ENCODE measurements around the gene ZNF414.
"Not testable (repeated sequence)": the region's sequence is repeated elsewhere in the genome, so short reads cannot be mapped to it uniquely, and the experiment has no call there.

The ZNF414 gene, protein sequence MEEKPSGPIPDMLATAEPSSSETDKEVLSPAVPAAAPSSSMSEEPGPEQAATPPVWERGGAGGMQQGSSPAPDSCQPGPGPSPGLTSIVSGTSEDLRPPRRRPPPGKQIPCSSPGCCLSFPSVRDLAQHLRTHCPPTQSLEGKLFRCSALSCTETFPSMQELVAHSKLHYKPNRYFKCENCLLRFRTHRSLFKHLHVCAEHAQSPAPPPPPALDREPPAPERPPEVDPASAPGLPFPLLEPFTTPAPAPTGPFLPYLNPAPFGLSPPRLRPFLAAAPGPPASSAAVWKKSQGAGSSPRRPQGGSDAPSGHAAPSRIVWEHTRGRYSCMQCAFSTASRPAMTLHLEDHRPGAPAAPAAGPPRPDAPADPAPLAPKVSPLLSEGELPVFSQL

DNA sequence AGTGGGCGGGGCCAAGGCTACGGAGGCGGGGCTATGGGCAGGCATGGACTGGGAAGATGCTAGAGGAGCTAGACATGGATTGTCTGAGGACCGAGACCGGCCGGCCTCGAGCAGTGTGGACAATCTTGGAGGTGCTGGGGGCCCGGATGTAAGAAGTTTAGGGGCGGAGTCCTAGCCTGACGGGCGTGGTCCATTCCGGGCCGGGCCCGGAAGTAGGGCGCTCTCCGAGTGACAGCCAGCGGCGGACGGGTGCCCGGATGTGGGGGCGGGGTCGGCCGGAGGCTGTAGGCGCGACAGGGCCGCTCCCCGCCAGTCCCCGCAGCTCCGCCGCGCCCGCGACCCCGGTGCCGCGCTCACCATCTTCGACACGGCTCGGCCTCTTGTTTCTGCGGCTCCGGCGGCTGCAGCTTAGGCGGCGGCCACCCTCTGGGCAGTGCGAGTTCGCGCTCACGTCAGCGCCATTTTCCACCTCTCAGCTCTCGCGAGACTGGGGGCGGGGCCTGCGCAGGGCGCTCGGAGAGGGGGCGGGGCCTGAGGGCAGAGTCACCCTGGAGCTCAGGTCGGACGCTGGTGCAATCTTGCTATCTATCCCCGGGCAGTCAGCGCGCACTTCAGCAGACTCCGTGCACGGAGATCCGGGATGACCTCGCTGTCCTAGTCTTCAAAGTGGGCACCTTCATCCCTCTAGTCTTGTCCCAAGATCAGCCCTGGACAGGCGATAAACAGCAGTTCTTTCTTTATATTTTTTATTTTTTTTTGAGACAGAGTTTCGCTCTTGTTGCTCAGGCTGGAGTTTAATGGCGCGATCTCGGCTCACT, at the start of gene ZNF414:
ZNF414 (minus strand) TSS at position 481 of the 818 bp plus-strand sequence; CDS start at position 360, 121 bp downstream.
- peak; percentile 87 for DNase-seq

GRCh38 chr19:8561075-8561764, 47.3 kb upstream of the ZNF414 start:
- no peak for DNase-seq

GRCh38 chr19:8558325-8558724, 44.4 kb upstream of the ZNF414 start:
- no peak for DNase-seq

- no peak for DNase-seq
These were observed 43.8 kb upstream of the ZNF414 start for GRCh38 chr19:8557642-8558238.

GRCh38 chr19:8553729-8554128, 39.8 kb upstream of the ZNF414 start:
- not testable (repeated sequence) for DNase-seq

DNA sequence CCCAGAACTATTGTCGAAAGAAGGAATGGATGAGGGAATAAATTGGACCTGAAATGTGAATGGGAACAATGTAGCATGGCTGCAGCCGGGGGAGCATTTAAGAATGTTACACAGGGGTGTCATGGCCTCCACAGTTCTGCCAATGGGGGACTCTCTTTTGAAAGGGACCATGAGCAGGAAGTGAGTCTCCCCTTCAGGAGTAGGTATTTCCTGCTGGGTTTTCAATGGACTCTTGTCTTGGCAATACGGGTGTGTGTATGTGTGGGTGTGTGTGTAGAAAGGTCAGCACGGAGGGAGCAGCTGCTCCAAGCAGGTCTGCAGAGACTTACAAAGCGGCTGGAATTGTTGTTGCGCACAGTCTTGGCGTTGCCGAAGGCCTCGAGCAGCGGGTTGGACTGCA, 38.8 kb upstream of the ZNF414 start:
- DNase-seq = no peak

GRCh38 chr19:8550070-8550469, 36.1 kb upstream of the ZNF414 start:
- DNase-seq = no peak

DNA sequence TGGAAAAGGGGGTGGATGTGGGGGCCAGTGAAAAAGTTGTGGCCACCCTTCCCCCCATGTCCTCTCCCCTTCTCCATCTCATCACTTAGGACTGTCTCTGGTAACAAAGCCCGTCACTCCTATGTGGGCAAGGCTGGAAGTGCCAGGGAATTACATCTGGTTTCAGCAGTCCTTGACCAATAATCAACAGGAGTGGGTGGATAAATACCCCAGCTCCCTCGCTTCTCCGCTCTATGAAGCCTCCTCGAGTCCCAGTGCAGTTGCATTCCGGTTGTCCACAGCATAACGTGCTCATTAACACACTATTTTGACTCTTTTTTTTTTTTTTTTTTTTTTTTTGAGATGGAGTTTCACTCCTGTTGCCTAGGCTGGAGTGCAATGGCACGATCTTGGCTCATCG, 31.8 kb upstream of the ZNF414 start:
- no peak for DNase-seq

DNA sequence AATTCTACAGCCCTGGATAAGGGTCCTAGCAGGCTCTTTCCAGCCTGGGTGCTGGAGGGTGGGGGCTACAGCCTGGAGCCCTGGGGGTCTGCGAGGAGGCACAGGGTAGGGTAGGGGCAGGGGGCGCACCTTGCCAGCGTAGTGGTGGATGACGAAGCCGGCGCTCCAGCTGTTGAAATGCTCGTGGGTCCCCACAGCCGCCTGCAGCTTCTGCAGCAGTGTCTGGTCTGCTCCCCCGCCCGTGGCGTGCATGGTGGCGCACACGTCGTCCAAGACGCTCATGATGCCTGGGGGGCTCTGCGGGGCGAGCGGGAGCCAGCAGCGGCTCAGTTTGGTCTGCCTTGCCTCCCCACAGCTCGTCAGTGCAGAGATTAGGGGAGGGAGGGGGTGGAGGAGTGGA, 30.2 kb upstream of the ZNF414 start:
- no peak for DNase-seq

- no peak for DNase-seq
These were observed 25.7 kb upstream of the ZNF414 start for GRCh38 chr19:8539621-8540149.

- DNase-seq = no peak
These were observed 23.1 kb upstream of the ZNF414 start for GRCh38 chr19:8537099-8537498.

DNA sequence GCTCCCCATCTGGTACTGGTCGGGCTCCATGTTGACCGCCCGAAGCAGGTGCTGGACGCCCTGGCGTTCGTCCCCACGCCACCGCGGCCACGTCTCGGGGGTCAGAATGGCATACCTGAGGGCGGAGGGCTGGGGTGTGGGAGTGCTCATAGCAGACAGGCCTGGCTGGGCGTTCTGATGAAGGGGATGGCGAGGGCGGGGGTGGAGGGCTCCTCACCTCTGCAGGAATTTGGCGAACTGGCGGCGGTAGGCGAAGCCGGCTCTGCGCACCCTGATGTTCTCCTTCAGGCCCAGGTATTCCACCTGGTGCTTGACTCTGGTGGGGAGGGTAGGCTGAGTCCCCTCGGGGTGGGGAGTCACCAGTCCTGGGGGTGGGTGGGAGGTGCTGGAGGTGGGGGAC, 22.3 kb upstream of the ZNF414 start:
- DNase-seq = no peak

DNA sequence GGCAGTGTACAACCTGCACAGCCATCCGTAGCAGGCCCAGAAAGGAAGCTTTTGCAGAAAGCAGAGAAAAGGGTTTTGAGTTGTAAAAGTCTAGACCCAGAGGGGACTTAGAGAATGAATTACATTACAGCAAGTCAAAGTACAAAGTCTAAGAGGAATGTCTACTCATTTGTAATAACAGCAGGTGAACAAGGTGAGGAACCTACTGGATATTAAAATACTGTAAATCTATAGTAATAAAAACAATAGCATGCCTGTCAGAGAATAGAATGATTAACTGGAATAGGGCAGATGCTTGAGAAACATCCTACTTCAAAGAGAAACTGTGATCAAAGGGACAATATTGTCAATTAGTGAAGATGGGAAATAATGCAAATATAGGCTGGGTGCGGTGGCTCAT, 18.3 kb upstream of the ZNF414 start:
- no peak for DNase-seq

DNA sequence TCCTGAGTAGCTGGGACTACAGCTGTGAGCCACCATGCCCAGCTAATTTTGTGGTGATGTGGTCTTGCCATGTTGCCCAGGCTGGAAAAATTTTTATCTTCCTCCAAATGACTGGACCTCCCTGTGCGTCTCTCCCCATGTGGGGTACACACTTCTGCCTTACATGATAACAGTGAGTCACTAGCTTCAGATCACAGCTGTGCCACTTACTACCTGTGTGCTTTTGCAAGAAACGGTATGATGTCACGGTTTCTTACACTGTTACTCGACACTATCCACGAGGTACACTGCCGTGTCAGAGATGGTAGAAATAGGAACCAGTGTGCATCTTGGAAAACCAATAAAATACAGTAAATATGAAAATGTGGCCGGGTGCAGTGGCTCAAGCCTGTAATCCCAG, 17.5 kb upstream of the ZNF414 start:
- DNase-seq = no peak

DNA sequence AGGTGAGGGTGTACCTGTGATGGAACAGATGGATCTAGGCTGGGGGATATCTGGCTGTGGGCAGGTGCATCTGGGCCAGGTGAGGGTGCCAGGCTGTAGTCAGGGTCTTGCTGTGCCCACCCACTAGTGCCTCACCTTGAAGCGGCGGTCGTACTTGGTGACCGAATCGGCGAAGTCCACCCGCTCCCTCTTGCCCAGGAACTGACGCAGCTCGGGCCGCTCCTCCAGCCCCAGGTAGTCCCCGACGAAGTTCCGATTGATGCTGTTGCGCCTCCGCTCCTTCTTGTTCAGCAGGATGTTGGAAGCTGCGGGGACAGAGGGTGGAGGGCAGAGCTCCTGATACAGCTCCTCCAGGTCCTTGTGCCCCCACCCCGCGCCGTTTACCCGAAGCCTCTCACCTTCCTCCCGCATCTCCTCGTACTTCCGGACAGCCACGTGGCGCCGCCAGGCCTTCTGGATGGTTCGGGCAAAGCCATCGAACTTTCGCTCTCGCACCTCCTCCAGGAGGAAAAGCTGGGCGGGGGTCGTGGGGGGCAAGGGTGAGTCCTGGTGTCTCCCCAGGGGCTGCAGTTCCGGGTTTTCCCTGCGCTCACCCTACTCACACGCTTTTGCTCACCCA, 16.2 kb upstream of the ZNF414 start:
- no peak for DNase-seq

DNA sequence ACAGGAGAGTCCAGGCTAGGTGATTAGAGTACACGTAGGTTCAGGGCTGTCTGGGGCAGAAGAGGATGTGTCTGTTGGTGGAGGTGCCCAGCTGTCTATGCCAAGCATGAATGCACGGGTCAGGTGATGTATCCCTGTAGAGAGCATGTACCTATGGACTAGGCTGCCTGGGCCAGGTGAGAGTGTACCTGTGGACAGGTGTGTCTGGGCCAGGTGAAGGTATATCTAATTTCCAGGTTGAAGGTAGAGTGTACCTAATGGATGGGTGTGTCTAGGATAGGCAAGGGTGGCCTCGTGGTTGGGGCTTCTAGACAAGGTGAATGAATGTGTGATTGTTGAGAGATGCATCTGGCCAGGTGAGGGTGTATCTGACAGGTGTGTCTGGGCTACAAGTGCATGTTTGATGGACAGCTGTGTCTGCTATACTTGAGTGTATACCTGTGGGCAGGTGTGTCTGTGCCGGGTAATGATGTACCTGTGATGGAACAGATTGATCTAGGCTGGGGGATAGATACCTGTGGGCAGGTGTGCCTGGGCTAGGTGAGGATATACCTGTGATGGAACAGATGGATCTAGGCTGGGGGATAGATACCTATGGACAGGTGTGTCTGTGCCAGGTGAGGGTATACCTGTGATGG, 15.5 kb upstream of the ZNF414 start:
- DNase-seq = no peak

- DNase-seq = no peak
These were observed 14.5 kb upstream of the ZNF414 start for GRCh38 chr19:8528500-8528899.

DNA sequence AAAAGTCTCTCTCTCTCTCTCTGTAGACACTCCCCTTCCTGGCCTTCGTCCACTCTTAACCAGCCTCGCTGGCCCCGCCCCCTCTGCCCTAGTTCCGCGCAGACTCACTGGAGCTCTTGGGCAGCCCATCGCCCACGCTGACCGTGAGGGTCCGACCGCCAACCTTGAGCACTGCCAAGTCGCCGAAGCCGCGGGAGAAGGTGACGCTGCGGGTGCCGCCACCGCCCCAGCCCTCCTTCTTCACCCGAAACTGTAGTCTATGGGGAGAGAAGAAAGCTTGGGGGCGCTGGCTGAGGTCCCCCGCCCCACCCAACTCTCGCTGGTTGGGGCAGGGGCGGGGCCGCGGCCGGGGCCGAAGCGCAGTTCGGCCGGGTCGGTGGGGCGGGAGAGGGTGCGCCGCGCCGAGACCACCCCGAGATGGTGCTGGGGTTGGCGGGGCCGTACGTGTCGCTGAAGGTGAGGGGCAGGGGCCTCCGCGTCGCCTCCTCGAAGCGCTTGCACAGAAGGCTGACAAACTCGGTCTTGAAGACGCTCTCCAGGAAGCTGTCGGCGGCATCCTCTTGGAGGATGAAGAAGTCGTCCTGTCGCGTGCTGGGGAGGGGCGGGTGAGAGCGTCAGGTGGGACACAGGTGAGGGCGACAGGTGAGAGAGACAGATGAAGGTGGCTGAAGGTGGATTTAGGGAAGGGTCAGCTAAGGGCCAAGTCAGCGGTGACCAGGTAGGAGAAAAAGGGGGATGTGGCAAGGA, 12.6 kb upstream of the ZNF414 start:
- DNase-seq = peak; percentile 51

DNA sequence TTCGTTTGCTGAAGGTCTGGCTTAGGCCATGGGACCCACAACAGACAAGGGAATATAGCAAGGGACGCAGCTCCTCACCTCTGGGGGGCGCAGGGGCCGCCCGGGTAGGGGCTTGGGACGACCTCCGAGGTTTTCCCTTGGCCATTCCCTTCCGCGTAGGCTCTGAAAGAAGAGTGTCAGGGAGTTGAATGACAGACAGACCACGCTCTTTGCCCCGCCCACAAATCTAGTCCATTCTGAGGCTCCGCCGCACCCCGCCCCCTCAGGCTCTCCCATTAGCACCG, 11.4 kb upstream of the ZNF414 start:
- DNase-seq = no peak

DNA sequence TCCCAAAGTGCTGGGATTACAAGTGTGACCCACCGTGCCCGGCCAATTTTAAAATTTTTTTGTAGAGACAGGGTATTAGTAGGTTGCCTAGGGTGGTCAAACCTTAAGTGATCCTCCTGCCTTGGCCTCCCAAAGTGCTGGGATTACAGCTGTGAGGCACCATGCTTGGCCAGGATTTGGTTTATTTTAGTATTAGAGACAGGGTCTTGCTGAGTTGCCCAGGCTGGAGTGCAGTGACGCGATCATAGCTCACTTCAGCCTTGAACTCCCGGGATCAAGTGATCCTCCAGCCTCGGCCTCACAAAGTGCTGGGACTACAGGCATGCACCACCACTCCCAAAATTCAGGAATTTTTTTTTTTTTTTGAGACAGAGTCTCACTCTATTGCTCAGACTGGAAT, 5.4 kb upstream of the ZNF414 start:
- no peak for DNase-seq

DNA sequence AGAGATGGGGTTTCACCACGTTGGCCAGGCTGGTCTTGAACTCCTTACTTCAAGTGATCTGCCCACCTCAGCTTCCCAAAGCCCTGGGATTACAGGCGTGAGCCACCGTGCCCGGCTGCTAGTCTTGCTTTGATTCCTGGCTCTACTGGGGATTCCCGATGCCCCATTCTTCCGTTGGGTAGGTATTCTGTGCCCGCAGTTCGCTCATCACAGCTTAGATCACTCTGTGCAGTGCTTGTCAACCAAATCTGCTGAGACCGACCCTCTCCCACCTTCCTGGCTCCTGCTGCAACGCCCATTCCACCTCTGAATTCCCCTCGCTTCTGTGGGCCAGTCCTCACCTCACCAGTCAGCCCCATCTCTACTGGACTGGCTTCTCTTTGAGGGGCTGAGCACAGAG, 4.6 kb upstream of the ZNF414 start:
- no peak for DNase-seq
